AG04450 (cell line): ENCODE data around the gene TMEM259. TPM values are rescaled to one million over a fixed set of nuclear protein-coding genes. Genes with fewer than 3 reads are reported as not detected.

Source experiments
- CTCF ChIA-PET: fragments of 300-600, 350-600 bp; formaldehyde crosslinking; extraction: SDS; loops from one replicate; lab custom pipeline; 2022; ENCODE audit warnings: antibody characterized with exemption, inconsistent platforms; lab: Charles Lee
- POLR2A ChIA-PET: fragments of 350-600 bp; formaldehyde crosslinking; extraction: SDS; loops from one replicate; lab custom pipeline; 2021; ENCODE audit warnings: antibody characterized with exemption, inconsistent platforms; lab: Yijun Ruan, JAX
- DNase-seq: peaks from one replicate; pipeline ENCODE4 v3.0.0-alpha.2; 2011; ENCODE audit warnings: low read depth, low spot score
- H3K27ac ChIP-seq: one replicate; pipeline ENCODE4 v1.5.1; 2012; ENCODE audit warnings: low read depth, low read length, control low read depth
- H3K27me3 ChIP-seq: one replicate; pipeline ENCODE4 v1.6.0; 2012; ENCODE audit warnings: low read length; ENCODE audit not compliant: control insufficient read depth, insufficient read depth
- H3K4me3 ChIP-seq: 2 replicates; pipeline ENCODE4 v1.5.1; 2011; ENCODE audit warnings: mild to moderate bottlenecking, low read depth, low read length, control low read depth
- H3K9me3 ChIP-seq: 2 replicates; pipeline ENCODE4 v1.5.1; 2012; ENCODE audit warnings: low read length; ENCODE audit not compliant: control insufficient read depth, insufficient read depth
- polyA plus RNA-seq: library from polyadenylated mRNA; depleted of rRNA; stranded (reverse); fragments of >200 nt; gene quantifications from 2 replicates; pipeline ENCODE4 v1.2.3, GENCODE V29; 2011
- TF ChIP-seq, protein P1 (sequence below): IDR thresholded peaks from 2 replicates; pipeline ENCODE4 v1.5.1; 2011; ENCODE audit warnings: low read depth, low read length, control low read depth, inconsistent platforms

Gene TMEM259
- polyA plus RNA-seq, 1 experiment, result 55.8 TPM

DNA sequence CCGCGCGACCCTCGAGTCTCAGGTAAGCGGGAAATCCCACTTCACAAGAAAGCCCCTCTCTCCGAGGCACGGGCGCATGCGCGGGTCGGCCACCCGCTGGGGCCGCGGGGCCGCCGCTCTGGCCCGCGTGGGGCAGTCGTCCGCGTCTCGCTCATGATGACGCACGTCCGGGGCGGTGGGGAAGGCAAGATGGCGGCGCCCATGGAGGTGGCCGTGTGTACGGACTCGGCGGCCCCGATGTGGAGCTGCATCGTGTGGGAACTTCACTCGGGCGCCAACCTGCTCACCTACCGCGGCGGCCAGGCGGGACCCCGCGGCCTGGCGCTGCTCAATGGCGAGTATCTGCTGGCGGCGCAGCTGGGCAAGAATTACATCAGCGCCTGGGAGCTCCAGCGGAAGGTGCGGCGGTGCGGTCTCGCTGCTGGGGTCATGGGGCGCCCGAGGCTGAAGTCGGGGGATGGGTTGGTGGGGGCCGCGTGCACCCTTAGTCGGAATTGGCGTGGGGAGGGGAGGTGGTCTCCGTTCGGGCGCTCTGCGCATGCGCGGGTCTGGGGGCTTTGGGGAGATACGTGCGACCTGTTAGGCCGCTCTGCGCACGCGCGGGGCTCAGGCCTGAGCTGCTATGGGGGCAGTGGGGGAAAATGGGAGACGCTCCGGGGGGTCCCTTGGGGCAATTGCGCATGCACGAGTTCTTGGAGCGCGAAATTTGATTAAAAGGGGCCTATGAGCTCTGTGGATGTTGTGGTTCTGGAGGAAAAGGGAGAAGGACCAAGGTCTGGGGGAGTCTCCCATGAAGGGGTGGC lies 36.6 kb downstream of the TMEM259 start, which contains the start of gene WDR18:
Gene WDR18 (plus strand): TSS at position 181 of the 803 bp plus-strand sequence. CDS start 9 bp downstream, at position 190.
- Histone ChIP-seq H3K9me3 (peaks cover 4% of the 10 kb centered on the region; the same call in 1 of the 2 replicates), H3K4me3 (peak within 1 kb of the TSS; percentile 98), H3K27ac (peak within 1 kb of the TSS; percentile 86), H3K27me3 (no peaks in the 10 kb centered on the region)
- DNase-seq, result peak; percentile 49
- CTCF ChIA-PET, result interaction anchor here (0.5 to 4.4 kb wide), 8 partner anchors 49 to 260 kb away, joined by 3 to 19 read pairs (median 4); no protein-coding TSS in a partner anchor
- TF ChIP-seq, protein P1, sequence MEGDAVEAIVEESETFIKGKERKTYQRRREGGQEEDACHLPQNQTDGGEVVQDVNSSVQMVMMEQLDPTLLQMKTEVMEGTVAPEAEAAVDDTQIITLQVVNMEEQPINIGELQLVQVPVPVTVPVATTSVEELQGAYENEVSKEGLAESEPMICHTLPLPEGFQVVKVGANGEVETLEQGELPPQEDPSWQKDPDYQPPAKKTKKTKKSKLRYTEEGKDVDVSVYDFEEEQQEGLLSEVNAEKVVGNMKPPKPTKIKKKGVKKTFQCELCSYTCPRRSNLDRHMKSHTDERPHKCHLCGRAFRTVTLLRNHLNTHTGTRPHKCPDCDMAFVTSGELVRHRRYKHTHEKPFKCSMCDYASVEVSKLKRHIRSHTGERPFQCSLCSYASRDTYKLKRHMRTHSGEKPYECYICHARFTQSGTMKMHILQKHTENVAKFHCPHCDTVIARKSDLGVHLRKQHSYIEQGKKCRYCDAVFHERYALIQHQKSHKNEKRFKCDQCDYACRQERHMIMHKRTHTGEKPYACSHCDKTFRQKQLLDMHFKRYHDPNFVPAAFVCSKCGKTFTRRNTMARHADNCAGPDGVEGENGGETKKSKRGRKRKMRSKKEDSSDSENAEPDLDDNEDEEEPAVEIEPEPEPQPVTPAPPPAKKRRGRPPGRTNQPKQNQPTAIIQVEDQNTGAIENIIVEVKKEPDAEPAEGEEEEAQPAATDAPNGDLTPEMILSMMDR, result no peak
- POLR2A ChIA-PET, result interaction anchor here (0.6 to 1.8 kb wide), 12 partner anchors 8 to 319 kb away, joined by 3 to 11 read pairs (median 4); partner anchors contain the start of genes CIRBP and PRTN3

- ChIA-PET CTCF (interaction anchor here (1.6 to 4.4 kb wide), 3 partner anchors 12 to 62 kb away, joined by 6 to 26 read pairs (median 16); no protein-coding TSS in a partner anchor), POLR2A (no interaction called here)
- TF ChIP-seq, protein P1, result peak; percentile 57
- Histone ChIP-seq H3K27ac (no peak overlapping the region), H3K4me3 (peak overlapping the region; percentile 51), H3K27me3 (no peaks in the 10 kb centered on the region), H3K9me3 (peaks cover 4% of the 10 kb centered on the region; the same call in 1 of the 2 replicates)
- DNase-seq, result no peak
Measured at GRCh38 chr19:982567-983170, 38.3 kb downstream of the TMEM259 start.

DNA sequence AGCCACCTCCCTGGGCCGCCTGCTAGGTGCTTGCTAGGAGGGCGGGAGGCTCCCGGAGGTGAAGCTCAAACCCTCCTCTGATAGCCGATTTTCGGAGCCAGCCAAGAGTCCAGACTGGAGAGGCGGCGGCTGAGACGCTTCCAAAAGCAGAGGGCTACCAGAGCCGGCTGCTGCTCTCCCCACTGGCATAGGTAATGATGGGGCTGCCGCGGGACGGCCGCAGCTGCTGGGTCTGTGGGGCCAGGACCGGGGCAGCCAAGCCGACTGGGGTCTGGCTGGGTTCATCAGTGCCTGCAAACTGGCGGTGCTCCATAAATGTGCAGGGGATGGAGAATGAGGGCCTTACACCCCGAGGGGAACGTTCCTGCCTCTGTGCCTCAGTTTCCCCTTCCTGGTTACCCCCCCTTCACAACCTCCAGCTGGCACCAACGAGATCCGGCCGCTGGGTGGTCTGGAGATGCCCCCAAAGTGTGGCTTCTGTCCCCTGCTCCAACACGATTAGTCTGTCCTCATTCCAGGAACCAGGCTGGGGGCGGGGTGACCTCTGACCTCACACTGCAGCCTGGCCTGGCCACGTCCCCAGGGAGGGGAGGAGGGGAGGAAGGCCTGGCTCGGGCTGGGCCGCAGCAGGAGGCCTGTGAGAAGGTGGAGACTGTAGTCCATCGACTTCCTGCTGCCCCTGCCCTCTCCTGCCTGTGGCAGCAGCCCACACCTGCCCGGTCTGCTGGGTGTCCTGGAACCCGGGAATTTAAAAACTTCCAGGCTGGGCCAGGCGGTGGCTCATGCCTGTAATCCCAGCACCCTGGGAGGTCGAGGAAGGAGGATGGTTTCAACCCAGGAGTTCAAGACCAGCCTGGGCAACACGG lies 40.6 kb downstream of the TMEM259 start:
- POLR2A ChIA-PET, result interaction anchor here (1.1 kb wide), 1 partner anchor 16 kb away, joined by 5 read pairs; no protein-coding TSS in a partner anchor

DNA sequence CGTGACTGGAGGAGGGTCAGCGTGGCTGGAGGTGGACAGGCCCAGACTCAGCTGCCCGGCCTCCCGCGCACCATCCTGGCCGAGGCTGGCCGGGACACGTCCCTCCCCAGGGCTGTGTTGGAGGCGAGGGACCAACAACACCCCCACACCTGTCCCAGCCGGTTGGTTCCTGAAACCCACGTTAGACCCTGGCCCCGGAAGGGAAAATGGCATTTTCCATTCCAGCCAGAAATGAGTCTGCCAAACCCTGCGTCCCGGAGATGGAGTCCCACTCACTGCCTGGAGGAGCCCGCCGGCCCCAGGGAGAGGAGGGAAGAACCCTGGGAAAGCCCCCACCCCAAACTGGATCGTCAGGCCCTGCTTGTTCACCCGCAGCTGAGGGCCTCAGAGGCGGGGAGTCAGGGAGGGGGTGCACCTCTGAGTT lies 41.6 kb downstream of the TMEM259 start:
- TF ChIP-seq, protein P1, result no peak
- DNase-seq, result no peak
- ChIA-PET CTCF (interaction anchor here (1.1 kb wide), 1 partner anchor 57 kb away, joined by 4 read pairs; no protein-coding TSS in a partner anchor), POLR2A (no interaction called here)
- H3K27ac ChIP-seq, result no peak overlapping the region
- peaks cover 2% of the 10 kb centered on the region; the same call in 1 of the 2 replicates for H3K9me3 ChIP-seq
- H3K4me3 ChIP-seq, result no peak overlapping the region
- H3K27me3 ChIP-seq, result no peaks in the 10 kb centered on the region

More for the DNA sequence above, 40.6 kb downstream of the TMEM259 start:
- Histone ChIP-seq H3K9me3 (peaks cover 4% of the 10 kb centered on the region; the same call in 1 of the 2 replicates), H3K4me3 (no peak overlapping the region), H3K27ac (no peak overlapping the region), H3K27me3 (no peaks in the 10 kb centered on the region)
- no peak for DNase-seq
- TF ChIP-seq, protein P1, result no peak
- CTCF ChIA-PET, result interaction anchor here (0.6 to 2.7 kb wide), 3 partner anchors 57 to 470 kb away, joined by 3 to 26 read pairs (median 4); no protein-coding TSS in a partner anchor
